HG02642 (cell line): ENCODE measurements around the gene DENND11.

Experiments
- ATAC-seq: cut with Tn5 transposase; IDR thresholded peaks from one replicate; pipeline ENCODE4 v1.9.1; 2021; ENCODE audit warnings: mild to moderate bottlenecking; ENCODE audit not compliant: unreplicated experiment, poor library complexity

Gene DENND11

DNA sequence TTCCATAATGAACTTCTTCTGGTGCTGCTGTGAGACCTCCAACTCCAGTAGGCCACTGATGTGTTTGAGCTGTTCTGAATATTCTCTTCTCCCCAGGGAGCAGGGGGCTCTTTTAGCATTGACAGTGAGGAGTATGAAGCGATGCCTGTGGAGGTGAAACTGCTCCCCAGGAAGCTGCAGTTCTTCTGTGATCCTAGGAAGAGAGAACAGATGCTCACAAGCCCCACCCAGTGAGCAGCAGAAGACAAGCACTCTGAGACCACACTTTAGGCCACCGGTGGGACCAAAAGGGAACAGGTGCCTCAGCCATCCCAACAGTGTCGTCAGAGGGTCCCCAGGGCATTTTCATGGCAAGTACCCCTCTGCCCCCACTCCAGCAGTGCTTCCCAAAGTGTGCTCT, 49.3 kb downstream of the DENND11 start:
- ATAC-seq = no peak
